Motor neuron (in vitro differentiated cells): ENCODE data around the gene ANTKMT. TPM values are rescaled to one million over a fixed set of nuclear protein-coding genes. Genes with fewer than 3 reads are reported as not detected.

Source experiments
- ATAC-seq, 8 experiments: fragments of 200-7000 bp; cut with Tn5 transposase; replicated peaks in 6 of 8; 2 replicates each; pipeline ENCODE4 v1.8.0; 2021; ENCODE audit warnings: mild to moderate bottlenecking in 8 of 8, moderate library complexity in 8 of 8
- H3K27ac ChIP-seq, 2 donors: fragments of 250-450 bp; sonication (Bioruptor Pico); 2 replicates each; pipeline ENCODE4 v1.9.0; 2021; ENCODE audit warnings: antibody characterized with exemption in 2 of 2, mild to moderate bottlenecking in 2 of 2, moderate library complexity in 1 of 2
- H3K4me1 ChIP-seq, 2 donors: fragments of 250-450 bp; sonication (Bioruptor Pico); replicated peaks in 1 of 2; 2 replicates each; pipeline ENCODE4 v1.6.1; 2021; ENCODE audit warnings: antibody characterized with exemption in 2 of 2, mild to moderate bottlenecking in 2 of 2, moderate library complexity in 1 of 2
- H3K4me3 ChIP-seq, 5 donors: fragments of 250-450 bp; sonication (Bioruptor Pico); 2 replicates each; pipeline ENCODE4 v1.9.0; 2021; ENCODE audit warnings: antibody characterized with exemption in 5 of 5, mild to moderate bottlenecking in 5 of 5, moderate library complexity in 4 of 5
- WGBS, 10 experiments: fragments of 450-650 bp; shearing (Covaris generic); methylation state at CpG; one replicate each; pipeline ENCODE4 v1.0.0; 2022; 5-methylcytosine and 5-hydroxymethylcytosine counted together
- in situ Hi-C, 9 experiments: fragments of 400-800 bp; cut with MboI; loops; one replicate each; pipeline ENCODE4 v1.15.0; 2021; ENCODE audit warnings: low sequenced_read_pairs in 9 of 9, low pct_unique_long_range_greater_than_20kb in 2 of 9; ENCODE audit not compliant: unreplicated experiment in 9 of 9
- total RNA-seq, 8 experiments: library from RNA; unstranded; fragments of 300-600 nt; gene quantifications; 2 replicates each; pipeline versions ENCODE4 v1.2.3 to v1.2.4, GENCODE V29; 2022

Gene ANTKMT
- total RNA-seq, 8 experiments from 2014 or later: 21.6 to 30.5 (median 24.5) TPM

DNA sequence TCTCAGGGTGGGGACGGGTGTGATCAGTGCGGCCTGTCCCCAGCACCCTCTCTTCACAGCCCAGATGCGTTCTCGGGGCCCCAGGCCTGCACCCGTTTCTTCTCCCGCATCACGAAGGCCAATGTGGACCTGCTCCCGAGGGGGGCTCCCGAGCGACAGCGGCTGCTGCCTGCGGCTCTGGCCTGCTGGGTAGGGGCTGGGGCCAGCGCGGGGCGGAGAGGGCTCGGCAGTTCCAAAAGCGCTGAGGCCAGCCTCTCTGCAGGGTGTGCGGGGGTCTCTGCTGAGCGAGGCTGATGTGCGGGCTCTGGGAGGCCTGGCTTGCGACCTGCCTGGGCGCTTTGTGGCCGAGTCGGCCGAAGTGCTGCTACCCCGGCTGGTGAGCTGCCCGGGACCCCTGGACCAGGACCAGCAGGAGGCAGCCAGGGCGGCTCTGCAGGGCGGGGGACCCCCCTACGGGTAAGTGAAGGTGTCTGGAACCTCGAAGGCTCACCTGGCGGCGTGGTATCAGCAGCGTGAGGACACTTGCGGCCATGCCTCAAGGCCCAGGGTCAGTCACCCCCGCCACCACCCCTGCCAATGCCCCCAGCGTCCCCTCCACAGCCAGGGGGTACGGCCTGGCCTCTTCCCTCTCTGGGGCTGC, 44.0 kb downstream of the ANTKMT start:
- WGBS, 10 experiments: 100% methylated on average over 4 of the region's 38 CpGs; no CpG with 5 or more reads in 9 of the 10 experiments

DNA sequence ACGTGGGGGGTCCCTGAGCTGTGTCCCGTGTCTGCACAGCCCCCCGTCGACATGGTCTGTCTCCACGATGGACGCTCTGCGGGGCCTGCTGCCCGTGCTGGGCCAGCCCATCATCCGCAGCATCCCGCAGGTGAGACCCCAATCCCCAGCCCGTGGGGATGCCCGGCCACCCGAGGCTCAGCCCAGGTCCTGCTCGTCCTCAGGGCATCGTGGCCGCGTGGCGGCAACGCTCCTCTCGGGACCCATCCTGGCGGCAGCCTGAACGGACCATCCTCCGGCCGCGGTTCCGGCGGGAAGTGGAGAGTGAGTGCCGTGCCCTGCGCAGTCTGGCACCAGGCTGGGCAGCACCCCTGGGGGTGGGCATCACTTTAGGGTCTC, 44.5 kb downstream of the ANTKMT start:
- in situ Hi-C loops: no loop called here
- no CpG with 5 or more reads among the region's 29 CpGs for WGBS, 10 experiments
- Histone ChIP-seq H3K4me1 (peaks cover 11 to 23% of the 10 kb centered on the region in 2 donors), H3K4me3 (no peak overlapping the region), H3K27ac (no peak overlapping the region)
- no peak for ATAC-seq

More for the DNA sequence above, 44.0 kb downstream of the ANTKMT start:
- H3K4me3 ChIP-seq: no peak overlapping the region
- in situ Hi-C loops: no loop called here
- peaks cover 11 to 23% of the 10 kb centered on the region in 2 donors for H3K4me1 ChIP-seq
- no peak for ATAC-seq
- H3K27ac ChIP-seq: no peak overlapping the region

DNA sequence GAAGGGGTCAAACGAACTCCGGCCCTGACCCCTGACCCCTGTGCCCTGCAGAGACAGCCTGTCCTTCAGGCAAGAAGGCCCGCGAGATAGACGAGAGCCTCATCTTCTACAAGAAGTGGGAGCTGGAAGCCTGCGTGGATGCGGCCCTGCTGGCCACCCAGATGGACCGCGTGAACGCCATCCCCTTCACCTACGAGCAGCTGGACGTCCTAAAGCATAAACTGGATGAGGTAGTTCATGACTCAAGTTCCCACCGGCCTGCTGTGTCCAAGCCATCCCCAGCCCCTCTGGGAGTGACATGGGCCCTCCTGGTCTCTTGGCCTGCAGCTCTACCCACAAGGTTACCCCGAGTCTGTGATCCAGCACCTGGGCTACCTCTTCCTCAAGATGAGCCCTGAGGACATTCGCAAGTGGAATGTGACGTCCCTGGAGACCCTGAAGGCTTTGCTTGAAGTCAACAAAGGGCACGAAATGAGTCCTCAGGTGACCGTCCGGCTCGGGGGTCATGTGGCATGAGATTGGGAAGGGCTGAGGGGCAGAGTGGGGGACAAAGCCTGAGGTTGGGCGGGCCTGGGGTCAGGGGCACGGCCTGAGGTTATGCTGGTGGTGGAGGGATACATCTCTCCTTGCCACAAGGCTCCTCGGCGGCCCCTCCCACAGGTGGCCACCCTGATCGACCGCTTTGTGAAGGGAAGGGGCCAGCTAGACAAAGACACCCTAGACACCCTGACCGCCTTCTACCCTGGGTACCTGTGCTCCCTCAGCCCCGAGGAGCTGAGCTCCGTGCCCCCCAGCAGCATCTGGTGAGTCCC, 45.3 kb downstream of the ANTKMT start:
- WGBS, 10 experiments: 95 to 100% (median 96%) methylated on average over 2 to 8 of the region's 29 CpGs; no CpG with 5 or more reads in 6 of the 10 experiments
- Histone ChIP-seq H3K4me1 (peaks cover 11 to 23% of the 10 kb centered on the region in 2 donors), H3K27ac (no peak overlapping the region), H3K4me3 (no peak overlapping the region)
- ATAC-seq: no peak
- in situ Hi-C loops: no loop called here

DNA sequence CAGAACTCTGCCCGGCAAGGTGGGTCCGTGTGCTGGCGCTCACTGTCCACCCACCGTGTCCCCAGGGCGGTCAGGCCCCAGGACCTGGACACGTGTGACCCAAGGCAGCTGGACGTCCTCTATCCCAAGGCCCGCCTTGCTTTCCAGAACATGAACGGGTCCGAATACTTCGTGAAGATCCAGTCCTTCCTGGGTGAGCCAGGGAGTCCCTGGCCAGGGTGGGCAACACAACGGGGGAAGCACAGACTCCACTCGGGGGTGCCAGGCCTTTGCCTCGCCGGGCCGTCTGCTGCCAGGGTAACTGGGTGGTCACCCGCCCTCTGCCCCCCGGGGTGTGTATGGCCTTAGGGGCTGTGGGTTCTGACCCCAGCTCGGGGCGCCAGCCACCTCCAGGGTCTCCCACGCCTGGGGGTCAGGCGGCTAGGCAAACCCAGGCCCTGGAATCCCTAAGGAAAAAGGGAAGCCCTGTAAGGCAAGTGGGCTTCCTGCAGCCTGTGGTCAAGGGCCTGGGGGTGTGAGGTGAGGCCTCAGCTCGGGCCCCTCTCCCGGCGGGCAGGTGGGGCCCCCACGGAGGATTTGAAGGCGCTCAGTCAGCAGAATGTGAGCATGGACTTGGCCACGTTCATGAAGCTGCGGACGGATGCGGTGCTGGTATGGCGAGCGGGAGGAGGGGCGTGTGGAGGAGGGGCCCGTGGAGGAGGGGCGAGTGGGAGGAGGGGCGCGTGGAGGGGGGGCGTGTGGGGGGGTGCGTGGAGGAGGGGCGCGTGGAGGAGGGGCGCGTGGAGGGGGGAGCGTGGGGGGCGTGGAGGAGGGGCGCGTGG, 46.1 kb downstream of the ANTKMT start:
- no peak overlapping the region for H3K4me3 ChIP-seq
- no peak for ATAC-seq
- peaks cover 11 to 19% of the 10 kb centered on the region in 2 donors for H3K4me1 ChIP-seq
- H3K27ac ChIP-seq: no peak overlapping the region
- WGBS, 10 experiments: 95% methylated on average over 4 of the region's 48 CpGs; no CpG with 5 or more reads in 9 of the 10 experiments
- in situ Hi-C loops: no loop called here

DNA sequence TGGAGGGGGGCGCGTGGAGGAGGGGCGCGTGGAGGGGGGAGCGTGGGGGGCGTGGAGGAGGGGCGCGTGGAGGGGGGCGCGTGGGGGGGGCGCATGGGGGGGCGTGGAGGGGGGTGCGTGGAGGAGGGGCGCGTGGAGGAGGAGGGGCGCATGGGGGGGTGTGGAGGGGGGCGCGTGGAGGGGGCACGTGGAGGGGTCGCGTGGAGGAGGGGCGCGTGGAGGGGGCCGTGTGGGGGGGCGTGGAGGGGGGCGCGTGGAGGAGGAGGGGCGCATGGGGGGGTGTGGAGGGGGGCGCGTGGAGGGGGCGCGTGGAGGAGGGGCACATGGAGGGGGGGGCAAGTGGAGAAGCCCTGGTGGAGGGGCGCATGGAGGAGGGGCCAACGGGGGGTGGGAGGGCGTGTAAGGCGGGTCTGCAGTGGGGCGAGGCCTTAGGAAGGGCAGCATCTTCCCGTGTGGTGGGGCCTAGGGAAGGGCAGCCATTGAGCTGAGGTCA, 46.8 kb downstream of the ANTKMT start:
- in situ Hi-C loops: no loop called here
- H3K4me3 ChIP-seq: no peak overlapping the region
- H3K27ac ChIP-seq: no peak overlapping the region
- no peak for ATAC-seq
- WGBS, 10 experiments: no CpG with 5 or more reads among the region's 38 CpGs
- H3K4me1 ChIP-seq: peaks cover 11 to 16% of the 10 kb centered on the region in 2 donors

DNA sequence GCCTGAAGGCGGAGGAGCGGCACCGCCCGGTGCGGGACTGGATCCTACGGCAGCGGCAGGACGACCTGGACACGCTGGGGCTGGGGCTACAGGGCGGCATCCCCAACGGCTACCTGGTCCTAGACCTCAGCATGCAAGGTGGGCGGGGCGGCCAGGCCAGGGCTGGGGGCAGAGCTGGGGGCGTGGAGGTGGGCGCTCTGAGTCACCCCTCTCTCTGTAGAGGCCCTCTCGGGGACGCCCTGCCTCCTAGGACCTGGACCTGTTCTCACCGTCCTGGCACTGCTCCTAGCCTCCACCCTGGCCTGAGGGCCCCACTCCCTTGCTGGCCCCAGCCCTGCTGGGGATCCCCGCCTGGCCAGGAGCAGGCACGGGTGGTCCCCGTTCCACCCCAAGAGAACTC, 47.5 kb downstream of the ANTKMT start:
- H3K4me3 ChIP-seq: no peak overlapping the region
- WGBS, 10 experiments: 100% methylated on average over 1 of the region's 21 CpGs; no CpG with 5 or more reads in 9 of the 10 experiments
- peaks cover 11 to 16% of the 10 kb centered on the region in 2 donors for H3K4me1 ChIP-seq
- no peak overlapping the region for H3K27ac ChIP-seq
- in situ Hi-C loops: no loop called here
- peak in 5 of 8 experiments; percentile 22 to 59 (median 39) for ATAC-seq

DNA sequence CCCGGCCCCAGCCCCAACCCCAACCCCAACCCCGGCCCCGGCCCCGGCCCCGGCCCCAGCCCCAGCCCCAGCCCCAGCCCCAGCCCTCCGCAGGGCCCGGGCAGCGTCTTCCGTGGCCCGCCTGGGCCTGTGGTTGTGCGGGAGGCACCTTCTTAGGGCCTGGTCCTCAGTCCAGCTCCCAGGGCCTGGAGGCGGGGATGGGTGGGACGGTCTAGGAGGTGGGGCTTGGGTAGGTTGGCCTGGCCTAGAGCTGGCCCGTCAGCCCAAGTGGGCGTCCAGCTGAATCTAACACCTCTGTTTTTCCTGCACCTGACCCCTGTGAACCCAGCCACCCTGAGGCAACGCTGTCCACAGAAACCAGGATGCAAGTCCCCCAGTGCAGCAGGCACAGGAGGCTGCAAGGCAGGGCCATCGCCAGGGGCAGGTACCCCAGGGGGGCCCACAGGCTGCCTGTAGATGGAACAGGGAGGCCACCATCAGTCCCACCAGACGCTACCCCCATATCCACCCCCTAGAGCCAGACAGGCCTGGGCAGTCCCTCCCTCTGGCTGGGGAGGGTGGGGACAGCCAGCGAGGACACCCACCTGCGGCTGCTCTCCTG, 48.3 kb downstream of the ANTKMT start:
- Histone ChIP-seq H3K4me3 (no peak overlapping the region), H3K27ac (peak overlapping the region in 1 of 2 donors; percentile 56), H3K4me1 (peaks cover 11 to 16% of the 10 kb centered on the region in 2 donors)
- in situ Hi-C loops: no loop called here
- ATAC-seq: peak in 5 of 8 experiments; percentile 41 to 80 (median 68)
- 40 to 80% methylated on average over 1 of the region's 20 CpGs; no CpG with 5 or more reads in 8 of the 10 experiments for WGBS, 10 experiments

DNA sequence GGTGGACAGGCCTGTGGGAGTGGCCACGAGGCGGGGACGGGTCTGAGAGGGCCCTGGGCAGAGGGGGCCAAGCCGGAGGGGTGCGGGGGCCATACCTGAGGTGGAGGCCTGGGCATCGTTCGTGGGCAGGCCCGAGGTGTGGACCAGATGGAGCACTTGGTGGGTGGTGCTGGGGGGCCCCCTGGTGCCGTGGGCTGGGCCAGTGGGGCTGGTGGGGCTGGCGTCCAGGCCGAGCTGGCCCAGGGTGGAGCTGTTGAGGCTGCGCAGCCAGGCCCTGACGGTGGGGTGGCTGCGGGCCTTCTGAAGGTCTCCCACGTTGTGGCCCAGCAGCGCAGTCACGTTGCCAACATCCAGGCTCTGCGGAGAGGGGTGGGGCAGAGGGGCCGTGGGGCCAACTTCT, 49.0 kb downstream of the ANTKMT start:
- H3K27ac ChIP-seq: no peak overlapping the region
- ATAC-seq: peak in 1 of 8 experiments; percentile 9
- peaks cover 9 to 16% of the 10 kb centered on the region in 2 donors for H3K4me1 ChIP-seq
- no CpG with 5 or more reads among the region's 19 CpGs for WGBS, 10 experiments
- no peak overlapping the region for H3K4me3 ChIP-seq
- in situ Hi-C loops: no loop called here

DNA sequence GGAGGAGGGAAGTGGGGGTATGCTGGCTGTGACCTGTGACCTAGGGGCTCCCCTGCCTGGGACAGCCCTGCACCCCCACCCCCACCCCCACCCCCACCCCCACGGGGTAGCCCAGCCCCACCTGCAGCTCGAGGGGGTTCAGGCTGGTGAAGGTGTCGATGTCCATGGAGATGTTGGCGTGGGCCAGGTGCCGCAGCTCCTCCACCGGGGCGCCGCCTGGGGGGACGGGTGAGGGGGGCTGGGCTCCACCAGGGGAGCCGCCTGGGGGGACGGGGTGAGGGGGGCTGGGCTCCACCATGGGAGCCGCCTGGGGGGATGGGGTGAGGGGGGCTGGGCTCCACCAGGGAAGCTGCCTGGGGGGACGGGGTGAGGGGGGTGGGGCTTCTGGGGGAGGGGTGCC, 49.5 kb downstream of the ANTKMT start:
- in situ Hi-C loops: no loop called here
- no peak overlapping the region for H3K4me3 ChIP-seq
- peaks cover 6 to 16% of the 10 kb centered on the region in 2 donors for H3K4me1 ChIP-seq
- no peak for ATAC-seq
- no peak overlapping the region for H3K27ac ChIP-seq
- WGBS, 10 experiments: no CpG with 5 or more reads among the region's 13 CpGs

Other genes starting within 250 kb of the ANTKMT start
- gene CAPN15, start 193.4 kb upstream of the ANTKMT start, total RNA-seq: 10 to 100 TPM in 4 of 8 experiments, 1 to 10 TPM in 4; 7.1 to 46.4 (median 12.7) TPM
- gene PRR35, start 160.8 kb upstream of the ANTKMT start, total RNA-seq: under 1 TPM in 5 of 8 experiments, not detected in 3; 0.05 to 0.85 (median 0.24) TPM
- 1 to 10 TPM in 5 of 8 experiments, under 1 TPM in 3; 0.33 to 2.2 (median 1.0) TPM for gene NHLRC4, start 154.1 kb upstream of the ANTKMT start, total RNA-seq
- gene PIGQ, start 151.2 kb upstream of the ANTKMT start, total RNA-seq: 10 to 100 TPM; 17.0 to 56.1 (median 26.0) TPM
- gene RAB40C, start 131.1 kb upstream of the ANTKMT start, total RNA-seq: 10 to 100 TPM in 7 of 8 experiments, 1 to 10 TPM in 1; 9.3 to 23.8 (median 17.1) TPM
- gene WFIKKN1, start 90.2 kb upstream of the ANTKMT start, total RNA-seq: 1 to 10 TPM in 2 of 8 experiments, under 1 TPM in 6; 0.14 to 9.0 (median 0.54) TPM
- gene METTL26, start 84.8 kb upstream of the ANTKMT start, total RNA-seq: 10 to 100 TPM; 52.5 to 97.9 (median 66.7) TPM
- gene MCRIP2, start 79.3 kb upstream of the ANTKMT start, total RNA-seq: 10 to 100 TPM; 10.3 to 58.8 (median 31.3) TPM
- 10 to 100 TPM in 7 of 8 experiments, 1 to 10 TPM in 1; 8.0 to 62.4 (median 16.4) TPM for gene WDR90, start 71.8 kb upstream of the ANTKMT start, total RNA-seq
- 100 to 1,000 TPM in 2 of 8 experiments, 10 to 100 TPM in 6; 30.6 to 119 (median 51.7) TPM for gene RHOT2, start 53.0 kb upstream of the ANTKMT start, total RNA-seq
- 1 to 10 TPM; 1.0 to 8.5 (median 3.3) TPM for gene RHBDL1, start 45.5 kb upstream of the ANTKMT start, total RNA-seq
- 100 to 1,000 TPM in 3 of 8 experiments, 10 to 100 TPM in 5; 39.9 to 144 (median 79.4) TPM for gene STUB1, start 40.7 kb upstream of the ANTKMT start, total RNA-seq
- gene JMJD8, start 36.8 kb upstream of the ANTKMT start, total RNA-seq: 10 to 100 TPM; 18.1 to 56.4 (median 33.2) TPM
- gene WDR24, start 30.7 kb upstream of the ANTKMT start, total RNA-seq: 10 to 100 TPM in 4 of 8 experiments, 1 to 10 TPM in 4; 6.0 to 18.9 (median 11.5) TPM
- gene FBXL16, start 15.3 kb upstream of the ANTKMT start, total RNA-seq: 10 to 100 TPM in 3 of 8 experiments, 1 to 10 TPM in 2, under 1 TPM in 3; 0.31 to 13.5 (median 6.3) TPM
- gene METRN, start 6.0 kb upstream of the ANTKMT start, total RNA-seq: 100 to 1,000 TPM in 2 of 8 experiments, 10 to 100 TPM in 6; 10.1 to 402 (median 34.9) TPM
- 10 to 100 TPM in 1 of 8 experiments, 1 to 10 TPM in 7; 2.7 to 26.1 (median 4.6) TPM for gene CCDC78, start 5.3 kb downstream of the ANTKMT start, total RNA-seq
- 10 to 100 TPM in 6 of 8 experiments, 1 to 10 TPM in 2; 6.6 to 36.6 (median 14.2) TPM for gene HAGHL, start 6.0 kb downstream of the ANTKMT start, total RNA-seq
- 10 to 100 TPM; 15.0 to 30.5 (median 24.9) TPM for gene CIAO3, start 19.9 kb downstream of the ANTKMT start, total RNA-seq
- under 1 TPM in 3 of 8 experiments, not detected in 5; 0.23 to 0.63 (median 0.43) TPM for gene MSLN, start 39.6 kb downstream of the ANTKMT start, total RNA-seq
- gene RPUSD1, start 67.2 kb downstream of the ANTKMT start, total RNA-seq: 10 to 100 TPM in 7 of 8 experiments, 1 to 10 TPM in 1; 8.7 to 32.7 (median 15.8) TPM
- 10 to 100 TPM in 6 of 8 experiments, 1 to 10 TPM in 2; 2.5 to 41.5 (median 12.4) TPM for gene CHTF18, start 67.5 kb downstream of the ANTKMT start, total RNA-seq
- 1 to 10 TPM in 2 of 8 experiments, under 1 TPM in 3, not detected in 3; 0.56 to 2.8 (median 0.85) TPM for gene GNG13, start 79.6 kb downstream of the ANTKMT start, total RNA-seq
- gene LMF1, start 249.8 kb downstream of the ANTKMT start, total RNA-seq: 10 to 100 TPM in 3 of 8 experiments, 1 to 10 TPM in 5; 5.1 to 20.0 (median 9.2) TPM